Endothelial cell of umbilical vein (primary cell): ENCODE data around the gene NRK. TPM values are rescaled to one million over a fixed set of nuclear protein-coding genes. Genes with fewer than 3 reads are reported as not detected.

ENCODE experiments used
- BruUV-seq: library from RNA; stranded (reverse); fragments of 400-500 nt; replicated peaks from 2 replicates; lab custom pipeline; 2021; lab: Mats Ljungman, UMichigan
- CTCF ChIA-PET: fragments of 300-600, 350-600 bp; sonication (Branson Sonifier 250); formaldehyde crosslinking; loops from one replicate; lab custom pipeline; 2021; ENCODE audit warnings: antibody characterized with exemption, inconsistent platforms; lab: Charles Lee
- POLR2A ChIA-PET: fragments of 300-600, 350-600 bp; sonication (Branson Sonifier 250); formaldehyde crosslinking; loops from one replicate; lab custom pipeline; 2021; ENCODE audit warnings: antibody characterized with exemption, inconsistent platforms; lab: Charles Lee
- DNase-seq: peaks from one replicate; pipeline ENCODE4 v3.0.0-alpha.2; 2011; ENCODE audit warnings: low read depth, low spot score
- FAIRE-seq: peaks from 2 replicates; lab custom pipeline; 2011; peaks lifted over from hg19 to GRCh38; lab: Jason Lieb, UNC
- H2AFZ ChIP-seq: 2 replicates; pipeline ENCODE4 v1.6.0; 2012; ENCODE audit warnings: low read depth, low read length, control low read depth, inconsistent platforms
- H3K27ac ChIP-seq: 2 replicates; pipeline ENCODE4 v1.5.1; 2011; ENCODE audit warnings: low read depth, mild to moderate bottlenecking, control low read depth, low read length, moderate library complexity; ENCODE audit not compliant: insufficient read depth
- H3K27me3 ChIP-seq, 2 experiments: 2 replicates each; pipeline versions ENCODE4 v1.6.0 to v1.6.1; 2011; ENCODE audit warnings: low read length in 2 of 2, mixed read lengths in 1 of 2; ENCODE audit not compliant: control insufficient read depth in 2 of 2, insufficient read depth in 2 of 2
- H3K36me3 ChIP-seq, 2 experiments: 2 replicates in 1 of 2; 3 replicates in 1 of 2; pipeline ENCODE4 v1.5.1; 2011; ENCODE audit warnings: low read length in 2 of 2, mild to moderate bottlenecking in 1 of 2, moderate library complexity in 1 of 2; ENCODE audit not compliant: control insufficient read depth in 2 of 2, insufficient read depth in 2 of 2; ENCODE audit errors: extremely low read depth in 1 of 2
- H3K4me1 ChIP-seq: 3 replicates; pipeline ENCODE4 v1.5.1; 2011; ENCODE audit warnings: mild to moderate bottlenecking, low read length; ENCODE audit not compliant: control insufficient read depth, insufficient read depth; ENCODE audit errors: extremely low read depth
- H3K4me2 ChIP-seq: 2 replicates; pipeline ENCODE4 v1.6.1; 2011; ENCODE audit warnings: low read length, control low read depth, mixed read lengths; ENCODE audit not compliant: insufficient read depth
- H3K4me3 ChIP-seq, 3 experiments: fragments of 200-600 bp in 1 of 3; sonication (generic), shearing (Covaris generic) in 1 of 3; replicated peaks in 1 of 3; 2 replicates each; pipeline ENCODE4 v1.5.1; 2011 to 2016; ENCODE audit warnings: control low read depth in 3 of 3, low read length in 3 of 3, mild to moderate bottlenecking in 2 of 3, inconsistent platforms in 1 of 3, low read depth in 1 of 3, moderate library complexity in 1 of 3; ENCODE audit not compliant: insufficient read depth in 1 of 3
- H3K79me2 ChIP-seq: 2 replicates; pipeline ENCODE4 v1.6.0; 2012; ENCODE audit warnings: low read length, inconsistent platforms; ENCODE audit not compliant: control insufficient read depth, insufficient read depth
- H3K9ac ChIP-seq: replicated peaks from 2 replicates; pipeline ENCODE3; 2011; ENCODE audit warnings: low read length, control low read depth; ENCODE audit not compliant: insufficient read depth; ENCODE audit errors: extremely low read depth
- H3K9me1 ChIP-seq: replicated peaks from 3 replicates; pipeline ENCODE4 v1.6.0; 2011; ENCODE audit warnings: mild to moderate bottlenecking, low read length; ENCODE audit not compliant: control insufficient read depth, insufficient read depth; ENCODE audit errors: extremely low read depth
- H3K9me3 ChIP-seq: replicated peaks from 2 replicates; pipeline ENCODE4 v1.5.1; 2012; ENCODE audit warnings: low read length, inconsistent platforms; ENCODE audit not compliant: control insufficient read depth, insufficient read depth
- H4K20me1 ChIP-seq: replicated peaks from 2 replicates; pipeline ENCODE3; 2011; ENCODE audit warnings: mild to moderate bottlenecking, low read length; ENCODE audit not compliant: control insufficient read depth, insufficient read depth; ENCODE audit errors: extremely low read depth
- CTCF ChIP-seq, 2 donors: IDR thresholded peaks; 1 replicate in 1 of 2; 2 replicates in 1 of 2; pipeline ENCODE4 v1.5.1; 2011; ENCODE audit warnings: low read length in 2 of 2, mild to moderate bottlenecking in 2 of 2, moderate library complexity in 2 of 2, control low read depth in 1 of 2, inconsistent platforms in 1 of 2, low read depth in 1 of 2; ENCODE audit not compliant: insufficient read depth in 1 of 2; ENCODE audit errors: extremely low read depth in 1 of 2
- EZH2 ChIP-seq: IDR thresholded peaks from 2 replicates; pipeline ENCODE4 v1.6.1; 2012; ENCODE audit warnings: borderline replicate concordance, low read depth, mild to moderate bottlenecking, moderate library complexity, low read length, inconsistent platforms; ENCODE audit not compliant: severe bottlenecking
- FOS ChIP-seq: IDR thresholded peaks from 2 replicates; pipeline ENCODE4 v1.6.1; 2011; ENCODE audit warnings: mild to moderate bottlenecking, low read length, moderate library complexity, borderline replicate concordance; ENCODE audit not compliant: insufficient read depth
- GATA2 ChIP-seq: IDR thresholded peaks from 2 replicates; pipeline ENCODE4 v1.7.0; 2011; ENCODE audit warnings: low read depth, mild to moderate bottlenecking, moderate library complexity, mixed read lengths, low read length; ENCODE audit not compliant: insufficient read length, insufficient read depth
- JUN ChIP-seq: IDR thresholded peaks from 2 replicates; pipeline ENCODE4 v1.6.1; 2011; ENCODE audit warnings: borderline replicate concordance, low read depth; ENCODE audit not compliant: insufficient read length, insufficient read depth
- MAX ChIP-seq: IDR thresholded peaks from 2 replicates; pipeline ENCODE4 v1.6.1; 2011; ENCODE audit not compliant: insufficient read depth, insufficient read length
- MYC ChIP-seq: IDR thresholded peaks from one replicate; pipeline ENCODE4 v1.6.1; 2011; ENCODE audit warnings: mild to moderate bottlenecking, low read depth, low read length
- POLR2A ChIP-seq: IDR thresholded peaks from 2 replicates; pipeline ENCODE4 v1.6.1; 2012; ENCODE audit warnings: low read depth, mild to moderate bottlenecking, control low read depth, low read length
- POLR2AphosphoS5 ChIP-seq: IDR thresholded peaks from 2 replicates; pipeline ENCODE4 v1.6.1; 2012; ENCODE audit warnings: low read depth, mild to moderate bottlenecking, control low read depth, low read length, moderate library complexity; ENCODE audit not compliant: insufficient read depth
- dilution Hi-C: fragments of 300-500 bp; cut with MboI; formaldehyde crosslinking; loops from one replicate; pipeline ENCODE4 v1.15.0; 2019; ENCODE audit warnings: low sequenced_read_pairs; ENCODE audit not compliant: extremely low pct_ligation_motif_present
- intact Hi-C: fragments of 100-400 bp; cut with micrococcal nuclease; formaldehyde crosslinking; loops from one replicate; pipeline ENCODE4 v1.10.0; 2022
- polyA plus RNA-seq, 4 experiments: library from polyadenylated mRNA; depleted of rRNA in 3 of 4; stranded (reverse) in 3 of 4; unstranded in 1 of 4; fragments of >200 nt; gene quantifications; 2 replicates each; pipeline versions ENCODE4 v1.2.1 to v1.2.3, GENCODE V29; 2011 to 2012; ENCODE audit warnings: missing spikeins in 1 of 4
- total RNA-seq: library from RNA; stranded (reverse); gene quantifications from 2 replicates; pipeline ENCODE4 v1.2.3, GENCODE V29; 2021

Gene NRK
- total and polyA plus RNA-seq, 2 donors (not counting 3 experiments of a cell fraction or from before 2014, with no cell fraction given), result 1.3 to 3.1 TPM

DNA sequence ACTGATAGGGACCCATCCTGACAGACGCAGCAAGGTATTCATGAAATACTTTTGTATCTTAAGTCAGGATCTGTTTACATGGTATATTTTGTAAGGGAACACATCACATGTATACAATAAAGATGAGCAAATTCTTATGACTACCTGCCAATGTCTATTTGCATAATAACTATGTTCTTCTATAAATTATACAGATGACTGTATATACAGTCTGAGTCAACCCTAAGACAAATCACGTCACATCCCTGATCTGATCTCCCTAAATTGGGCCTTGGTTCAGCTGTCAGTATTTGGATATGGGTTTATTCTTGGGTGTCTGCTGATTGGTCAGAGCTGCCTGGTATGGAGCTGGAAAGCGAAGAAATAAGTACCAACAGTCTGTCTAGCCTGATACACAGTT is 122.9 kb downstream of the NRK start:
- Histone ChIP-seq H3K36me3 (no peaks in the 10 kb centered on the region), H3K9me3 (no peaks in the 10 kb centered on the region), H3K4me1 (no peaks in the 10 kb centered on the region), H3K27ac (no peak overlapping the region), H3K9me1 (no peaks in the 10 kb centered on the region), H3K79me2 (no peaks in the 10 kb centered on the region), H4K20me1 (no peaks in the 10 kb centered on the region), H3K9ac (no peak overlapping the region), H2AFZ (no peak overlapping the region), H3K4me2 (no peak overlapping the region), H3K27me3 (no peaks in the 10 kb centered on the region), H3K4me3 (no peak overlapping the region)
- FAIRE-seq, result no peak
- dilution Hi-C loops, result no loop called here
- no peak for DNase-seq
- ChIA-PET POLR2A (no interaction called here), CTCF (no interaction called here)
- no peak for TF ChIP-seq MYC
- TF ChIP-seq POLR2AphosphoS5, result no peak
- TF ChIP-seq GATA2, result no peak
- TF ChIP-seq JUN, result no peak
- TF ChIP-seq MAX, result no peak
- BruUV-seq, result no TSS peak
- intact Hi-C loops, result no loop called here

GRCh38 chrX:105969487-105969886 is 147.1 kb downstream of the NRK start:
- dilution Hi-C loops (no loop called here), intact Hi-C loops (no loop called here)
- Histone ChIP-seq H3K36me3 (no peaks in the 10 kb centered on the region), H3K27ac (no peak overlapping the region), H3K4me1 (no peaks in the 10 kb centered on the region), H3K4me3 (no peak overlapping the region), H3K27me3 (no peaks in the 10 kb centered on the region), H3K4me2 (no peak overlapping the region), H3K9ac (no peak overlapping the region), H4K20me1 (no peaks in the 10 kb centered on the region), H2AFZ (no peak overlapping the region), H3K9me3 (no peaks in the 10 kb centered on the region), H3K9me1 (no peaks in the 10 kb centered on the region), H3K79me2 (no peaks in the 10 kb centered on the region)
- CTCF ChIA-PET, result no interaction called here
- no peak for FAIRE-seq
- no peak for TF ChIP-seq CTCF (IDR thresholded peaks at IDR 0.05; ENCODE audit: extremely low read depth in 1 of 2, insufficient read depth in 1 of 2, low read depth in 1 of 2, low read length in 2 of 2)
- TF ChIP-seq POLR2AphosphoS5, result no peak
- TF ChIP-seq EZH2, result no peak
- TF ChIP-seq JUN, result no peak
- no peak for TF ChIP-seq MAX
- TF ChIP-seq FOS, result no peak
- TF ChIP-seq GATA2, result no peak
- no peak for TF ChIP-seq MYC
- no peak for TF ChIP-seq POLR2A
- BruUV-seq, result no TSS peak
- POLR2A ChIA-PET, result no interaction called here
- DNase-seq, result no peak
